ENCODE results near the gene KMT2D. TPM values are rescaled to one million over a fixed set of nuclear protein-coding genes. Genes with fewer than 3 reads are reported as not detected.
A peak's percentile ranks its signal among the peaks of the same experiment; 100 is the strongest.

Gene KMT2D
- total RNA-seq, 1 donor from 2014 or later = 99.8 TPM

DNA sequence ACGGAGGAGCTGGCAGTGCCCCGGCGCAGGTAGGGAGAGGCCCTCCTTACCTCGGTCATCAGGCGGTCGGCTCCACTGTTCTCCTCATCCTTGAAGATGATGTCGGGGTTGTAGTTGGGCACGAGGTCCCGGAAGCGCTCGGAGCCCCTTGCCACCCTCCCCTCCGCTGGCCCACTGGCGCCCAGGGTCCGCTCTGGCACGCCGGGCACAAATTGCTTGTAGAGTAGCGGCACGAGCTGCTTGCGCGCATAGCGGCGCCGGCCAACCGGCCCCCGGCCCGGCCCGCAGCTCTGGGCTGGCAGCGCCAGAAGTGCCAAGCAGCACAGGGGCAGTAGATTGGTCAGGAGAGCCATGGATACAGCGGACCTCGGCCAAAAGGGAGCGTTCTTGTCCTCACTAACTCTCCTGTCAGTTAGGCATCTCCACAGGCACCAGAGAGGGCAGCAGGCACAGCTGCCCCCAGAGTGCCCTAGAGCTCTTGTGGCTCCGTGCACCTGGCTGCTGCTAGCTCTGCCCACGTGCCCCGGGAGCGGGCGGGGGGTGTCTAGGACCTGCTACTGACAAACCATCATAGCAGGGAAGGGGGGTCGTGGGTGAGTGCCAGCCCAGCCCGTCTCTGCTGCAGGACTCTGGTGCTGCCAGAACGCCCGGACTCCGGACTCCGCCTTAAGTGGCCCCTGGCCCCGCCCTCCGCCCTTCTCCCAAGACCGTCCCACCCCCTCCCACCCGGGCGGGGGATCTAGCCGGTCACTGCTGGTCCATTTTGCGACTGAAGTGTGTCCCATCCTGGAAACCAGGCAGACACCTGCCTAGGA lies 33.8 kb upstream of the KMT2D start, which contains the start of gene DHH:
DHH (minus strand) TSS at position 642 of the 815 bp plus-strand sequence; CDS start at position 353, 289 bp downstream.
- Mint-ChIP-seq H3K4me3 (peak within 1 kb of the TSS; percentile 89), H3K27ac (ENCODE audit: unreplicated experiment) (no peak within 1 kb of the TSS), H3K36me3 (ENCODE audit: low read depth) (peaks cover 3% of the 10 kb centered on the region), H3K27me3 (ENCODE audit: low read depth) (peaks cover 58% of the 10 kb centered on the region), H3K4me1 (peaks cover 51% of the 10 kb centered on the region), H3K9me3 (no peaks in the 10 kb centered on the region)
- peak; percentile 30 for DNase-seq (ENCODE audit: low read depth, low spot score)
- TF ChIP-seq CTCF (conservative IDR thresholded peaks at IDR 0.05) = no peak

GRCh38 chr12:49093792-49094159 lies 33.2 kb upstream of the KMT2D start:
- peak; percentile 20 for DNase-seq (ENCODE audit: low read depth, low spot score)
- H3K36me3 Mint-ChIP-seq (ENCODE audit: low read depth) = peaks cover 3% of the 10 kb centered on the region
- no peaks in the 10 kb centered on the region for H3K9me3 Mint-ChIP-seq
- peaks cover 64% of the 10 kb centered on the region for H3K27me3 Mint-ChIP-seq (ENCODE audit: low read depth)
- TF ChIP-seq CTCF (conservative IDR thresholded peaks at IDR 0.05) = no peak
- H3K4me1 Mint-ChIP-seq = peaks cover 52% of the 10 kb centered on the region
- H3K4me3 Mint-ChIP-seq = peak overlapping the region; percentile 89
- no peak overlapping the region for H3K27ac Mint-ChIP-seq (ENCODE audit: unreplicated experiment)

- peak overlapping the region; percentile 100 for H3K27ac Mint-ChIP-seq (ENCODE audit: unreplicated experiment)
- H3K9me3 Mint-ChIP-seq = no peaks in the 10 kb centered on the region
- no peak for DNase-seq (ENCODE audit: low read depth, low spot score)
- H3K36me3 Mint-ChIP-seq (ENCODE audit: low read depth) = peaks cover 3% of the 10 kb centered on the region
- H3K4me3 Mint-ChIP-seq = peak overlapping the region; percentile 89
- H3K27me3 Mint-ChIP-seq (ENCODE audit: low read depth) = peaks cover 72% of the 10 kb centered on the region
- TF ChIP-seq CTCF (conservative IDR thresholded peaks at IDR 0.05) = no peak
- H3K4me1 Mint-ChIP-seq = peaks cover 59% of the 10 kb centered on the region
These were observed 32.3 kb upstream of the KMT2D start for GRCh38 chr12:49092816-49093406.

- Mint-ChIP-seq H3K9me3 (no peaks in the 10 kb centered on the region), H3K27ac (ENCODE audit: unreplicated experiment) (peak overlapping the region; percentile 100), H3K27me3 (ENCODE audit: low read depth) (peaks cover 73% of the 10 kb centered on the region), H3K4me3 (peak overlapping the region; percentile 89), H3K4me1 (peaks cover 59% of the 10 kb centered on the region), H3K36me3 (ENCODE audit: low read depth) (peaks cover 3% of the 10 kb centered on the region)
- DNase-seq (ENCODE audit: low read depth, low spot score) = peak; percentile 73
- peak; percentile 44 for TF ChIP-seq CTCF (conservative IDR thresholded peaks at IDR 0.05)
These were observed 31.7 kb upstream of the KMT2D start for GRCh38 chr12:49092086-49092815.

DNA sequence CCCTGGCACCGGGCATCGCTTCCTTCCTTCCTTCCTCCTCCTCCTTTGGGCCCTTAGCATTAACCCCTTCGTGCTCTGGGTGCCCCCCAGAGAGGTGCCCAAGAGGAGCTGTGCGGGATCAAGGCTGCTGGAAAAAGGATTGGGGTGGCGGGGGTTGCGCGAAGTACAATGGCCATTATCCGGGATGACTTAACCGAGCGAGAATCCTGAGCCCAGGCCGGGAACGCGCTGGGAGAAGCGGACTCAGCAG lies 31.2 kb upstream of the KMT2D start:
- peak overlapping the region; percentile 89 for H3K4me3 Mint-ChIP-seq

More for the DNA sequence above, 31.2 kb upstream of the KMT2D start:
- H3K4me1 Mint-ChIP-seq = peaks cover 59% of the 10 kb centered on the region
- H3K27me3 Mint-ChIP-seq (ENCODE audit: low read depth) = peaks cover 73% of the 10 kb centered on the region
- no peak for DNase-seq (ENCODE audit: low read depth, low spot score)
- peak overlapping the region; percentile 100 for H3K27ac Mint-ChIP-seq (ENCODE audit: unreplicated experiment)
- H3K36me3 Mint-ChIP-seq (ENCODE audit: low read depth) = peaks cover 3% of the 10 kb centered on the region
- no peaks in the 10 kb centered on the region for H3K9me3 Mint-ChIP-seq
- TF ChIP-seq CTCF (conservative IDR thresholded peaks at IDR 0.05) = no peak

All from neural crest cell (in vitro differentiated cells).